Transverse colon (tissue), 4 donors: ENCODE results near the gene SDK1.

Experiments used
- CTCF ChIP-seq, 5 experiments: fragments of 200-600 bp in 3 of 5; fragments of 450-650 bp in 2 of 5; sonication (generic) in 3 of 5; IDR thresholded peaks; 1 replicate in 2 of 5; 2 replicates in 3 of 5; pipeline ENCODE4 v1.5.1; 2016 to 2017; ENCODE audit warnings: antibody characterized with exemption in 5 of 5, inconsistent platforms in 3 of 5, mild to moderate bottlenecking in 2 of 5, moderate library complexity in 1 of 5
- EP300 ChIP-seq: sonication (generic); formaldehyde crosslinking; IDR thresholded peaks from one replicate; pipeline ENCODE4 v1.6.1; 2017; ENCODE audit warnings: antibody characterized with exemption, low read depth
- POLR2A ChIP-seq: fragments of 450-650 bp; IDR thresholded peaks from one replicate; pipeline ENCODE4 v1.6.1; 2016; ENCODE audit warnings: antibody characterized with exemption, mild to moderate bottlenecking, moderate library complexity
- POLR2AphosphoS5 ChIP-seq, 3 donors: sonication (generic); formaldehyde crosslinking; IDR thresholded peaks; one replicate each; pipeline ENCODE4 v1.6.1; 2016; ENCODE audit warnings: antibody characterized with exemption in 3 of 3

DNA sequence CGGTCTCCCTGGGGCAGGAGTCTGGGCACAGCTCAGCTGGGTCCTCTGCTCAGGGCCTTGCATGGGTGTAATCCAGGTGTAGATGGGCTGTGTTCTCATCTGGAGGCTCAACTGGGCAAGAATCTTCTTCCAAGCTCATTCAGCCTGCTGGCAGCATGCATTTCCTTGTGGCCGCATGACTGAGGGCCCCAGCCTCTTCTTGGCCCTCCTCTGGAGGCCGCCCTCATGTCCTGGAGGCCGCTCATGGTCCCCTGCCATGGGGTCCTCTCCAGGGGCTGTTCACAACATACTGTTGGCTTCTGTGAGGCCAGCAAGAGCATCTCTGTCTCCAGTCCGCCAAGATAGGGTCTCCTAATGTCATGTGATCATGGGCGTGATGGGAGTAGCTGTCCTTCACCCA, 943.6 kb downstream of the SDK1 start:
- TF ChIP-seq CTCF (IDR thresholded peaks at IDR 0.05) (no peak), POLR2A (no peak), POLR2AphosphoS5 (IDR thresholded peaks at IDR 0.05) (no peak), EP300 (no peak)
